HCT116 (cell line): ENCODE results near the gene RNU6-9.

Experiments used
- CTCF ChIP-seq, 3 experiments: fragments of 200-600 bp in 1 of 3; sonication (generic) in 1 of 3; IDR thresholded peaks in 2 of 3; conservative IDR thresholded peaks in 1 of 3; 2 replicates each; pipeline ENCODE4 v1.5.1; 2012 to 2017; ENCODE audit warnings: low read depth in 2 of 3, low read length in 2 of 3, antibody characterized with exemption in 1 of 3, borderline replicate concordance in 1 of 3, control low read depth in 1 of 3, mild to moderate bottlenecking in 1 of 3, mixed read lengths in 1 of 3, mixed run types in 1 of 3, moderate library complexity in 1 of 3; ENCODE audit not compliant: insufficient read depth in 1 of 3
- EZH2phosphoT487 ChIP-seq: fragments of 200-600 bp; IDR thresholded peaks from 2 replicates; pipeline ENCODE4 v1.6.1; 2018; ENCODE audit warnings: antibody characterized with exemption, borderline replicate concordance
- FOSL1 ChIP-seq: IDR thresholded peaks from 2 replicates; pipeline ENCODE4 v1.6.1; 2012; ENCODE audit warnings: low read depth
- REST ChIP-seq: IDR thresholded peaks from 2 replicates; pipeline ENCODE4 v1.6.1; 2012; ENCODE audit warnings: low read depth
- SIN3A ChIP-seq: IDR thresholded peaks from 2 replicates; pipeline ENCODE4 v1.6.1; 2012; ENCODE audit warnings: low read depth
- SRF ChIP-seq: IDR thresholded peaks from 2 replicates; pipeline ENCODE4 v1.6.1; 2012; ENCODE audit warnings: low read depth
- YY1 ChIP-seq: IDR thresholded peaks from 2 replicates; pipeline ENCODE4 v1.6.1; 2011; ENCODE audit warnings: low read length, low read depth, moderate library complexity, mild to moderate bottlenecking; ENCODE audit not compliant: insufficient replicate concordance; ENCODE audit errors: extremely low read depth
- ZFX ChIP-seq: fragments of 450-650 bp; IDR thresholded peaks from 2 replicates; pipeline ENCODE4 v1.6.1; 2017
- ZNF274 ChIP-seq: fragments of 200-500 bp; sonication (Bioruptor generic); IDR thresholded peaks from 2 replicates; pipeline ENCODE4 v1.6.1; 2014; ENCODE audit warnings: mild to moderate bottlenecking, low read depth, low read length, inconsistent platforms

GRCh38 chr19:887072-887471 lies 6.2 kb upstream of the RNU6-9 start:
- TF ChIP-seq EZH2phosphoT487 (no peak), REST (no peak), YY1 (no peak), CTCF (IDR thresholded peaks at IDR 0.05 in 2 of 3, conservative IDR thresholded peaks at IDR 0.05 in 1 of 3; ENCODE audit: borderline replicate concordance in 1 of 3, insufficient read depth in 1 of 3, low read depth in 2 of 3, low read length in 2 of 3) (no peak), ZNF274 (no peak), SIN3A (no peak), ZFX (no peak), SRF (no peak), FOSL1 (no peak)
